Spleen (tissue), 7 donors: Measurements from ENCODE around the gene DUS4L.

Experiments used
- CTCF ChIP-seq, 11 experiments: fragments of 200-600 bp in 7 of 11; fragments of 450-650 bp in 4 of 11; sonication (generic) in 4 of 11; IDR thresholded peaks in 8 of 11; conservative IDR thresholded peaks in 3 of 11; 1 replicate in 7 of 11; 2 replicates in 4 of 11; pipeline versions ENCODE4 v1.4.0 to v1.8.0; 2016 to 2021; ENCODE audit warnings: antibody characterized with exemption in 11 of 11, inconsistent platforms in 4 of 11, mild to moderate bottlenecking in 1 of 11
- POLR2A ChIP-seq, 3 donors: fragments of 450-650 bp; IDR thresholded peaks; one replicate each; pipeline ENCODE4 v1.5.1; 2017; ENCODE audit warnings: antibody characterized with exemption in 3 of 3, mild to moderate bottlenecking in 1 of 3
- POLR2AphosphoS5 ChIP-seq, 3 donors: sonication (generic); formaldehyde crosslinking; IDR thresholded peaks; one replicate each; pipeline ENCODE4 v1.5.1; 2017; ENCODE audit warnings: antibody characterized with exemption in 3 of 3
- donor health status: DM: no; HTN: no; CAD: no; lungs with moderate emphysema.
- donor health status: DM: no; HTN: no; CAD: no.
- donor health status: DM: no; HTN: no; CAD: no.

DNA sequence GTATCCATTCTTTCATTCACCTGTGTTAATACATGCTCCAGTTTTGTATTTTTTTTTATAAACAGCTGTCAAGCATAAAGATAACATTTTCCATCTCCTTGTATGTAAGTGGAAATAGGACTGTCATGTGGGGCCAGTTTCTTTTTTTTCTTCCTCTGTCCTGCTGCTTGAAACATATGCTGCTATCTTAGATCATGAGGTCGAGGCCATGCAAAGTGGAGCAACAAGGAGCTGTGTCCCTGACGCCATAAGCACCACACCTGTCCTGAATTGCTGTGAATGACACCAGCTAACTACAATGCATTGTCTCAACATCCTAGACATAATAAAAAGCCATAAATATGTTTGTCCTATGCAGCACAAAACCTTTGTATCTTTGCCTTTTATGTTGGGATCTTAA lies 59.1 kb downstream of the DUS4L start:
- TF ChIP-seq CTCF (IDR thresholded peaks at IDR 0.05 in 8 of 11, conservative IDR thresholded peaks at IDR 0.05 in 3 of 11) (no peak), POLR2A (IDR thresholded peaks at IDR 0.05) (no peak), POLR2AphosphoS5 (IDR thresholded peaks at IDR 0.05) (no peak)
